GM10266 (cell line): ENCODE measurements around the gene CDC20.

Source experiments
- DNase-seq: peaks from one replicate; pipeline ENCODE4 v3.0.0; 2012; ENCODE audit errors: extremely low spot score
- CTCF ChIP-seq: IDR thresholded peaks from 2 replicates; pipeline ENCODE4 v1.5.1; 2012; ENCODE audit warnings: mild to moderate bottlenecking, low read depth; ENCODE audit not compliant: control insufficient read depth, insufficient read depth; ENCODE audit errors: missing control alignments

CDC20 gene

DNA sequence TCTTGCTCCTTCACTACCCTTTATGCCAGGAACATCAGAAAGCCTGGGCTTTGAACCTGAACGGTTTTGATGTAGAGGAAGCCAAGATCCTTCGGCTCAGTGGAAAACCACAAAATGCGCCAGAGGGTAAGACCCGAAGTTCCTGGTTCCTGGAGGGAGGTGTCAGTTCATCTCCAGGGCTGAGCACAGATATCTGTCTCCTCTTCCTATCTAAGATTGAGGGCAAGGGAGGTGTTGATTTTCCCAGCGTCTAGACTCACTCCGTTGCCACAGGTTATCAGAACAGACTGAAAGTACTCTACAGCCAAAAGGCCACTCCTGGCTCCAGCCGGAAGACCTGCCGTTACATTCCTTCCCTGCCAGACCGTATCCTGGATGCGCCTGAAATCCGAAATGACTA is 915 bp downstream of the CDC20 start:
- TF ChIP-seq CTCF = no peak
- no peak for DNase-seq

DNA sequence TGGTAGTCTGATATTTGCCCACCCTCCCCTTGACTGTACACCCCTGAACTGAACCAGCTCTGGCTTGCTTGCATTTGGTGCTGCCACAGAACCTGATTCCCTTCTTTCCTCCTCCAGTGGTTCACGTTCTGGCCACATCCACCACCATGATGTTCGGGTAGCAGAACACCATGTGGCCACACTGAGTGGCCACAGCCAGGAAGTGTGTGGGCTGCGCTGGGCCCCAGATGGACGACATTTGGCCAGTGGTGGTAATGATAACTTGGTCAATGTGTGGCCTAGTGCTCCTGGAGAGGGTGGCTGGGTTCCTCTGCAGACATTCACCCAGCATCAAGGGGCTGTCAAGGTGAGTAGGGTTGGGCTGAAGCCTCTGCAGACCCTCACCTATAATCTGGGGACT is 1.8 kb downstream of the CDC20 start:
- DNase-seq = no peak
- no peak for TF ChIP-seq CTCF

GRCh38 chr1:43363283-43363934 is 4.6 kb downstream of the CDC20 start:
- no peak for DNase-seq
- no peak for TF ChIP-seq CTCF

DNA sequence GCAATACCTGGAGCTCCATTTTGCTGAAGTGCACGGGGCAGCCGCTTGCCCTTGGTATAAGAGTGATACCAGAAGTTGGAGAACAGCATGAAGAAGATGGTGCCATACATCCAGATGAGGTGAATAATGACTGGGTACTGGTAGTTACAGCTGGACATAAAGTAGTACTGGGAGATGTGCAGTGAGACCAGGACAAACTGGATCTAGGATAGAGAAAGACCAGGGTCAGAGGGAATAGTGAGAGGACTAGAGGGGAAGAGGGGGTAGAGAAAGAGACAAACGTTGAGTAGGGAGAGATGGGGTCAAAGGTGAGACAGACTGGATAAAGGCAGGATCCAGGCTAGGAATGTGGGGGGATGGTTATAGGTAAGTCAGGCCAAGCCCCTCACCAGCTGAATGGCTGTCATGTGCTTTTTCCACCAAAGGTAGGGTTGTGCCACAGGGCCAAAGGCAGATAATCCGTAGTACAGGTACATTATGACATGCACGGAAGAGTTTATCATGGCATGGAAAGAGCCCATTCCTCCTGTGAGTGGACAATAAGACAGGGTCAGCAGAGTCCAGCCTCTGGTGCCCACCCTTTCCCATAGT is 5.2 kb downstream of the CDC20 start:
- TF ChIP-seq CTCF = no peak
- DNase-seq = no peak

DNA sequence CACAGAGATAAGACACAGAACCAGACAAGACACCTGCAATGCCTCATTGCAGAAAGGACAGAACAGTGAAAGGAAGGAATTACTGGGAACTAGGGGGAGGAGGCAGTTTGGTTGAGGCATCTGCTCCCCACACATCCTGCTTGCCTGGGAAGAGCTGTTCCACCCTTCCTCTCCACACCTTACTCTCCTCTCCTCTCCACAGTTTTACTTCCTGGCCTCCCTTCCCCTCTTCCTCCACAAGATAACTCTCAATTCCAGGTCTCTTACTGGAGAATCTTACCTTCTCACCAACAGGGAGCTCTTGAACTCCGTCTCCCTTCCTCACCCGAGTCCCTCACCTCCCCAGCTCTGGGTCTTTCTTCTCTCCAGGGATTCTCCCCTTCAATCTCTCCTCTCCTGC is 6.9 kb downstream of the CDC20 start:
- DNase-seq = no peak
- TF ChIP-seq CTCF = no peak

DNA sequence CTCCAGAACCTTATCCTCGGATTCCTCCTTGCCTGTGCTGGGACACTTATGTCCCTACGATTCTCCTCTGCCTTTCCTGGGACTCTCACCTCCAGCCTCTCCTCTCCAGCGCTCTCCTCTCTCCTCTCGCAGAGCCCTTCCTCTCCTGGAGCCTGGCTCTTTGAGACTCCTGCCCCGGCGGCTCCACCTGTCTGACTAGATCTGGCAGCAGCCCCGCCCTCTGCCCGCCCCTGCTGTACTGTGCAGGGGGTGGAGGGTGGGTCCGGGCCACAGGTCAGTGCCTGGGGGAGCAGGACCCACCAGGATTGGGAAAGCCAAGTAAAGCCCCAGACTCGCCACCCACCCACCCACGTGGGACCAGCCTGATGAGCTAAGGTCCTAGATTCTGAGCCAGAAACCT is 7.4 kb downstream of the CDC20 start:
- DNase-seq = no peak

More for the DNA sequence above, 7.4 kb downstream of the CDC20 start:
- no peak for TF ChIP-seq CTCF
